Immature natural killer cell (primary cell): ENCODE results near the gene CFAP299. TPM values are rescaled to one million over a fixed set of nuclear protein-coding genes. Genes with fewer than 3 reads are reported as not detected.

Source experiments
- DNase-seq, 3 donors: peaks; one replicate each; pipeline ENCODE4 v3.0.0; 2022; ENCODE audit warnings: mixed read lengths in 1 of 3
- H3K27ac Mint-ChIP-seq, 6 donors: one replicate each; pipeline ENCODE4 v1.8.0; 2020; ENCODE audit warnings: mixed read lengths in 6 of 6, mild to moderate bottlenecking in 5 of 6, inconsistent platforms in 4 of 6, moderate library complexity in 3 of 6
- H3K27me3 Mint-ChIP-seq, 3 donors: one replicate each; pipeline ENCODE4 v1.8.0; 2020 to 2021; ENCODE audit warnings: low read depth in 3 of 3, mild to moderate bottlenecking in 3 of 3, mixed read lengths in 3 of 3, moderate library complexity in 3 of 3, inconsistent platforms in 1 of 3
- H3K36me3 Mint-ChIP-seq, 3 donors: one replicate each; pipeline ENCODE4 v1.8.0; 2020; ENCODE audit warnings: mixed read lengths in 3 of 3, inconsistent platforms in 2 of 3, mild to moderate bottlenecking in 2 of 3
- H3K4me1 Mint-ChIP-seq, 2 donors: one replicate each; pipeline ENCODE4 v1.8.0; 2020; ENCODE audit warnings: inconsistent platforms in 2 of 2, mild to moderate bottlenecking in 2 of 2, mixed read lengths in 2 of 2, moderate library complexity in 1 of 2
- H3K4me3 Mint-ChIP-seq, 5 donors: one replicate each; pipeline ENCODE4 v1.8.0; 2020; ENCODE audit warnings: mild to moderate bottlenecking in 5 of 5, mixed read lengths in 5 of 5, inconsistent platforms in 3 of 5, moderate library complexity in 3 of 5
- H3K9me3 Mint-ChIP-seq, 6 donors: one replicate each; pipeline ENCODE4 v1.8.0; 2020; ENCODE audit warnings: mild to moderate bottlenecking in 6 of 6, mixed read lengths in 6 of 6, inconsistent platforms in 4 of 6, moderate library complexity in 3 of 6
- polyA plus RNA-seq, 3 donors: library from polyadenylated mRNA; unstranded; fragments of 300-500 nt; fragmentation: Illumina TruSeq; gene quantifications; one replicate each; pipeline ENCODE4 v1.2.3, GENCODE V29; 2021

Gene CFAP299
- polyA plus RNA-seq, 3 donors from 2014 or later = 0.72 TPM; not detected in 2

GRCh38 chr4:80587871-80588385 lies 252.4 kb downstream of the CFAP299 start:
- no peak overlapping the region for H3K27ac Mint-ChIP-seq
- no peak overlapping the region for H3K4me3 Mint-ChIP-seq
- no peak for DNase-seq
- H3K27me3 Mint-ChIP-seq = peaks cover 2 to 8% (median 2%) of the 10 kb centered on the region in 3 donors
- no peaks in the 10 kb centered on the region for H3K9me3 Mint-ChIP-seq
- H3K4me1 Mint-ChIP-seq = no peaks in the 10 kb centered on the region
- no peaks in the 10 kb centered on the region for H3K36me3 Mint-ChIP-seq

GRCh38 chr4:80592950-80593349 lies 257.4 kb downstream of the CFAP299 start:
- no peaks in the 10 kb centered on the region for H3K9me3 Mint-ChIP-seq
- H3K36me3 Mint-ChIP-seq = no peaks in the 10 kb centered on the region
- H3K27me3 Mint-ChIP-seq = peaks cover 0 to 6% (median 1%) of the 10 kb centered on the region in 3 donors
- no peak overlapping the region for H3K27ac Mint-ChIP-seq
- no peaks in the 10 kb centered on the region for H3K4me1 Mint-ChIP-seq
- no peak for DNase-seq
- H3K4me3 Mint-ChIP-seq = no peak overlapping the region

GRCh38 chr4:80594701-80595100 lies 259.2 kb downstream of the CFAP299 start:
- Mint-ChIP-seq H3K36me3 (no peaks in the 10 kb centered on the region), H3K27me3 (peaks cover 0 to 4% (median 0%) of the 10 kb centered on the region in 3 donors), H3K27ac (no peak overlapping the region), H3K9me3 (no peaks in the 10 kb centered on the region), H3K4me3 (no peak overlapping the region), H3K4me1 (no peaks in the 10 kb centered on the region)
- DNase-seq = no peak

GRCh38 chr4:80608281-80608980 lies 272.9 kb downstream of the CFAP299 start:
- no peak for DNase-seq
- H3K4me1 Mint-ChIP-seq = no peaks in the 10 kb centered on the region
- H3K4me3 Mint-ChIP-seq = no peak overlapping the region
- peaks cover 0 to 4% (median 2%) of the 10 kb centered on the region in 3 donors for H3K27me3 Mint-ChIP-seq
- H3K9me3 Mint-ChIP-seq = peaks cover 0 to 2% (median 0%) of the 10 kb centered on the region in 6 donors
- H3K36me3 Mint-ChIP-seq = no peaks in the 10 kb centered on the region
- H3K27ac Mint-ChIP-seq = no peak overlapping the region

- H3K27me3 Mint-ChIP-seq = peaks cover 0 to 4% (median 2%) of the 10 kb centered on the region in 3 donors
- no peak for DNase-seq
- no peak overlapping the region for H3K4me3 Mint-ChIP-seq
- peaks cover 0 to 2% (median 0%) of the 10 kb centered on the region in 6 donors for H3K9me3 Mint-ChIP-seq
- H3K4me1 Mint-ChIP-seq = no peaks in the 10 kb centered on the region
- H3K27ac Mint-ChIP-seq = no peak overlapping the region
- peaks cover 0 to 5% (median 0%) of the 10 kb centered on the region in 3 donors for H3K36me3 Mint-ChIP-seq
Measured at GRCh38 chr4:80610199-80610598, 274.7 kb downstream of the CFAP299 start.

GRCh38 chr4:80610845-80611677 lies 275.5 kb downstream of the CFAP299 start:
- no peak for DNase-seq
- Mint-ChIP-seq H3K27me3 (peaks cover 0 to 4% (median 2%) of the 10 kb centered on the region in 3 donors), H3K36me3 (peaks cover 0 to 5% (median 0%) of the 10 kb centered on the region in 3 donors), H3K4me3 (no peak overlapping the region), H3K27ac (no peak overlapping the region), H3K9me3 (peaks cover 0 to 2% (median 0%) of the 10 kb centered on the region in 6 donors), H3K4me1 (no peaks in the 10 kb centered on the region)

- H3K27me3 Mint-ChIP-seq = peaks cover 0 to 4% (median 2%) of the 10 kb centered on the region in 3 donors
- H3K4me3 Mint-ChIP-seq = no peak overlapping the region
- H3K27ac Mint-ChIP-seq = no peak overlapping the region
- peaks cover 0 to 5% (median 0%) of the 10 kb centered on the region in 3 donors for H3K36me3 Mint-ChIP-seq
- DNase-seq = no peak
- H3K9me3 Mint-ChIP-seq = peaks cover 0 to 2% (median 0%) of the 10 kb centered on the region in 6 donors
- no peaks in the 10 kb centered on the region for H3K4me1 Mint-ChIP-seq
Measured at GRCh38 chr4:80611678-80611979, 276.1 kb downstream of the CFAP299 start.

- DNase-seq = no peak
- H3K4me1 Mint-ChIP-seq = no peaks in the 10 kb centered on the region
- peaks cover 0 to 5% (median 0%) of the 10 kb centered on the region in 3 donors for H3K36me3 Mint-ChIP-seq
- no peak overlapping the region for H3K27ac Mint-ChIP-seq
- peaks cover 0 to 2% (median 0%) of the 10 kb centered on the region in 3 donors for H3K27me3 Mint-ChIP-seq
- H3K4me3 Mint-ChIP-seq = no peak overlapping the region
- H3K9me3 Mint-ChIP-seq = peaks cover 0 to 2% (median 0%) of the 10 kb centered on the region in 6 donors
Measured at GRCh38 chr4:80613470-80613869, 277.9 kb downstream of the CFAP299 start.

- no peak overlapping the region for H3K27ac Mint-ChIP-seq
- H3K4me1 Mint-ChIP-seq = no peaks in the 10 kb centered on the region
- H3K27me3 Mint-ChIP-seq = no peaks in the 10 kb centered on the region
- DNase-seq = no peak
- H3K9me3 Mint-ChIP-seq = no peaks in the 10 kb centered on the region
- H3K4me3 Mint-ChIP-seq = no peak overlapping the region
- peaks cover 0 to 5% (median 0%) of the 10 kb centered on the region in 3 donors for H3K36me3 Mint-ChIP-seq
Measured at GRCh38 chr4:80614319-80614718, 278.8 kb downstream of the CFAP299 start.

- Mint-ChIP-seq H3K4me1 (no peaks in the 10 kb centered on the region), H3K36me3 (peaks cover 0 to 5% (median 0%) of the 10 kb centered on the region in 3 donors), H3K27ac (no peak overlapping the region), H3K9me3 (no peaks in the 10 kb centered on the region), H3K4me3 (no peak overlapping the region), H3K27me3 (no peaks in the 10 kb centered on the region)
- no peak for DNase-seq
Measured at GRCh38 chr4:80615099-80615498, 279.6 kb downstream of the CFAP299 start.

- DNase-seq = no peak
- H3K27ac Mint-ChIP-seq = no peak overlapping the region
Measured at GRCh38 chr4:80619070-80619674, 283.6 kb downstream of the CFAP299 start.

GRCh38 chr4:80631861-80632260 lies 296.3 kb downstream of the CFAP299 start:
- Mint-ChIP-seq H3K27ac (no peak overlapping the region), H3K27me3 (no peaks in the 10 kb centered on the region), H3K9me3 (peaks cover 0 to 2% (median 0%) of the 10 kb centered on the region in 6 donors), H3K4me3 (no peak overlapping the region), H3K4me1 (no peaks in the 10 kb centered on the region), H3K36me3 (no peaks in the 10 kb centered on the region)
- no peak for DNase-seq

More at GRCh38 chr4:80619070-80619674, 283.6 kb downstream of the CFAP299 start:
- H3K36me3 Mint-ChIP-seq = peaks cover 2 to 6% (median 2%) of the 10 kb centered on the region in 3 donors
- no peak overlapping the region for H3K4me3 Mint-ChIP-seq
- H3K27me3 Mint-ChIP-seq = peaks cover 0 to 6% (median 4%) of the 10 kb centered on the region in 3 donors
- H3K9me3 Mint-ChIP-seq = peaks cover 4 to 17% (median 10%) of the 10 kb centered on the region in 6 donors
- H3K4me1 Mint-ChIP-seq = no peaks in the 10 kb centered on the region

- H3K4me3 Mint-ChIP-seq = no peak overlapping the region
- peaks cover 0 to 2% (median 0%) of the 10 kb centered on the region in 3 donors for H3K27me3 Mint-ChIP-seq
- no peaks in the 10 kb centered on the region for H3K36me3 Mint-ChIP-seq
- no peaks in the 10 kb centered on the region for H3K4me1 Mint-ChIP-seq
- H3K27ac Mint-ChIP-seq = no peak overlapping the region
- H3K9me3 Mint-ChIP-seq = no peaks in the 10 kb centered on the region
- no peak for DNase-seq
Measured at GRCh38 chr4:80637190-80637589, 301.7 kb downstream of the CFAP299 start.
